ENCODE results near the gene CCDC73. TPM values are rescaled to one million over a fixed set of nuclear protein-coding genes. Genes with fewer than 3 reads are reported as not detected.
"Not testable (repeated sequence)": the region's sequence is repeated elsewhere in the genome, so short reads cannot be mapped to it uniquely, and the experiment has no call there.

Gene CCDC73
- total RNA-seq, 1 donor from 2014 or later = 0.14 TPM

GRCh38 chr11:32602657-32603415, 191.6 kb downstream of the CCDC73 start:
- no peak overlapping the region for H3K4me3 Mint-ChIP-seq (ENCODE audit: low read depth)
- H3K27ac Mint-ChIP-seq = no peak overlapping the region
- peaks cover 57% of the 10 kb centered on the region for H3K36me3 Mint-ChIP-seq (ENCODE audit: low read depth)
- DNase-seq (ENCODE audit: low spot score) = no peak
- peaks cover 7% of the 10 kb centered on the region for H3K4me1 Mint-ChIP-seq (ENCODE audit: low read depth)
- intact Hi-C loops (cut with micrococcal nuclease) = no loop called here
- peaks cover 6% of the 10 kb centered on the region for H3K9me3 Mint-ChIP-seq
- no peaks in the 10 kb centered on the region for H3K27me3 Mint-ChIP-seq (ENCODE audit: low read depth)

- intact Hi-C loops (cut with micrococcal nuclease) = no loop called here
- no peaks in the 10 kb centered on the region for H3K9me3 Mint-ChIP-seq
- H3K4me1 Mint-ChIP-seq (ENCODE audit: low read depth) = peaks cover 30% of the 10 kb centered on the region
- no peak overlapping the region for H3K27ac Mint-ChIP-seq
- peaks cover 72% of the 10 kb centered on the region for H3K36me3 Mint-ChIP-seq (ENCODE audit: low read depth)
- H3K27me3 Mint-ChIP-seq (ENCODE audit: low read depth) = no peaks in the 10 kb centered on the region
- DNase-seq (ENCODE audit: low spot score) = no peak
- H3K4me3 Mint-ChIP-seq (ENCODE audit: low read depth) = no peak overlapping the region
These were observed 196.5 kb downstream of the CCDC73 start for GRCh38 chr11:32597921-32598320.

- intact Hi-C loops (cut with micrococcal nuclease); H3K27me3 Mint-ChIP-seq (ENCODE audit: low read depth); H3K9me3 Mint-ChIP-seq; H3K4me3 Mint-ChIP-seq (ENCODE audit: low read depth); DNase-seq (ENCODE audit: low spot score): not testable (repeated sequence)
- peak overlapping the region; percentile 71 for H3K27ac Mint-ChIP-seq
- H3K4me1 Mint-ChIP-seq (ENCODE audit: low read depth) = peaks cover 30% of the 10 kb centered on the region
- peaks cover 76% of the 10 kb centered on the region for H3K36me3 Mint-ChIP-seq (ENCODE audit: low read depth)
These were observed 198.3 kb downstream of the CCDC73 start for GRCh38 chr11:32596114-32596513.

GRCh38 chr11:32594272-32594671, 200.2 kb downstream of the CCDC73 start:
- H3K27ac Mint-ChIP-seq = no peak overlapping the region
- H3K4me3 Mint-ChIP-seq (ENCODE audit: low read depth) = no peak overlapping the region
- intact Hi-C loops (cut with micrococcal nuclease) = no loop called here
- H3K9me3 Mint-ChIP-seq = no peaks in the 10 kb centered on the region
- H3K4me1 Mint-ChIP-seq (ENCODE audit: low read depth) = peaks cover 33% of the 10 kb centered on the region
- no peaks in the 10 kb centered on the region for H3K27me3 Mint-ChIP-seq (ENCODE audit: low read depth)
- H3K36me3 Mint-ChIP-seq (ENCODE audit: low read depth) = peaks cover 86% of the 10 kb centered on the region
- DNase-seq (ENCODE audit: low spot score) = no peak

- H3K27ac Mint-ChIP-seq = no peak overlapping the region
- DNase-seq (ENCODE audit: low spot score) = no peak
These were observed 207.8 kb downstream of the CCDC73 start for GRCh38 chr11:32586576-32587190.

GRCh38 chr11:32584921-32585320, 209.5 kb downstream of the CCDC73 start:
- Mint-ChIP-seq H3K36me3 (ENCODE audit: low read depth) (peaks cover 41% of the 10 kb centered on the region), H3K4me3 (ENCODE audit: low read depth) (peak overlapping the region; percentile 92), H3K4me1 (ENCODE audit: low read depth) (peaks cover 33% of the 10 kb centered on the region), H3K27me3 (ENCODE audit: low read depth) (no peaks in the 10 kb centered on the region), H3K9me3 (no peaks in the 10 kb centered on the region), H3K27ac (peak overlapping the region; percentile 96)
- intact Hi-C loops (cut with micrococcal nuclease) = loop anchor here (2.0 to 10.0 kb wide), 6 partner anchors 16 to 1080 kb away; partner anchors contain the start of genes ELP4, IMMP1L and QSER1
- no peak for DNase-seq (ENCODE audit: low spot score)

More at GRCh38 chr11:32586576-32587190, 207.8 kb downstream of the CCDC73 start:
- H3K36me3 Mint-ChIP-seq (ENCODE audit: low read depth) = peaks cover 57% of the 10 kb centered on the region
- H3K4me3 Mint-ChIP-seq (ENCODE audit: low read depth) = peak overlapping the region; percentile 20
- no peaks in the 10 kb centered on the region for H3K27me3 Mint-ChIP-seq (ENCODE audit: low read depth)
- peaks cover 37% of the 10 kb centered on the region for H3K4me1 Mint-ChIP-seq (ENCODE audit: low read depth)
- H3K9me3 Mint-ChIP-seq = no peaks in the 10 kb centered on the region
- intact Hi-C loops (cut with micrococcal nuclease) = loop anchor here (5.0 to 10.0 kb wide), 4 partner anchors 164 to 1082 kb away; partner anchors contain the start of genes ELP4 and IMMP1L

- Mint-ChIP-seq H3K4me1 (ENCODE audit: low read depth) (peaks cover 31% of the 10 kb centered on the region), H3K27me3 (ENCODE audit: low read depth) (no peaks in the 10 kb centered on the region), H3K36me3 (ENCODE audit: low read depth) (peaks cover 32% of the 10 kb centered on the region), H3K4me3 (ENCODE audit: low read depth) (peak within 1 kb of the TSS; percentile 92), H3K27ac (peak within 1 kb of the TSS; percentile 96), H3K9me3 (no peaks in the 10 kb centered on the region)
- DNase-seq (ENCODE audit: low spot score) = peak; percentile 95
- intact Hi-C loops (cut with micrococcal nuclease) = loop anchor here (2.0 to 10.0 kb wide), 5 partner anchors 17 to 1079 kb away; partner anchors contain the start of genes ELP4, IMMP1L and QSER1
These were observed 210.8 kb downstream of the CCDC73 start, which contains the start of gene EIF3M for GRCh38 chr11:32583459-32584271. Gene EIF3M, plus strand, starts transcription at chr11:32583831. Its CDS starts 57 bp downstream, at chr11:32583888.

- DNase-seq (ENCODE audit: low spot score) = no peak
- H3K4me1 Mint-ChIP-seq (ENCODE audit: low read depth) = peaks cover 19% of the 10 kb centered on the region
- H3K27me3 Mint-ChIP-seq (ENCODE audit: low read depth) = no peaks in the 10 kb centered on the region
- intact Hi-C loops (cut with micrococcal nuclease) = loop anchor here (5.0 to 10.0 kb wide), 4 partner anchors 257 to 1077 kb away; partner anchors contain the start of genes ELP4, IMMP1L and QSER1
- H3K36me3 Mint-ChIP-seq (ENCODE audit: low read depth) = peaks cover 25% of the 10 kb centered on the region
- no peak overlapping the region for H3K4me3 Mint-ChIP-seq (ENCODE audit: low read depth)
- no peaks in the 10 kb centered on the region for H3K9me3 Mint-ChIP-seq
- H3K27ac Mint-ChIP-seq = no peak overlapping the region
These were observed 212.9 kb downstream of the CCDC73 start for GRCh38 chr11:32581556-32581955.

- Mint-ChIP-seq H3K4me1 (ENCODE audit: low read depth) (peaks cover 18% of the 10 kb centered on the region), H3K27me3 (ENCODE audit: low read depth) (no peaks in the 10 kb centered on the region)
These were observed 213.5 kb downstream of the CCDC73 start for GRCh38 chr11:32580967-32581366.

GRCh38 chr11:32576456-32576855, 218.0 kb downstream of the CCDC73 start:
- Mint-ChIP-seq H3K27ac (no peak overlapping the region), H3K9me3 (no peaks in the 10 kb centered on the region), H3K36me3 (ENCODE audit: low read depth) (no peaks in the 10 kb centered on the region), H3K4me1 (ENCODE audit: low read depth) (no peaks in the 10 kb centered on the region), H3K27me3 (ENCODE audit: low read depth) (peaks cover under 1% of the 10 kb centered on the region), H3K4me3 (ENCODE audit: low read depth) (no peak overlapping the region)
- DNase-seq (ENCODE audit: low spot score) = no peak
- intact Hi-C loops (cut with micrococcal nuclease) = no loop called here

More at GRCh38 chr11:32580967-32581366, 213.5 kb downstream of the CCDC73 start:
- H3K9me3 Mint-ChIP-seq = no peaks in the 10 kb centered on the region
- H3K4me3 Mint-ChIP-seq (ENCODE audit: low read depth) = no peak overlapping the region
- intact Hi-C loops (cut with micrococcal nuclease) = loop anchor here (5.0 to 10.0 kb wide), 4 partner anchors 256 to 1076 kb away; partner anchors contain the start of genes ELP4, IMMP1L and QSER1
- H3K27ac Mint-ChIP-seq = no peak overlapping the region
- no peak for DNase-seq (ENCODE audit: low spot score)
- H3K36me3 Mint-ChIP-seq (ENCODE audit: low read depth) = peaks cover 21% of the 10 kb centered on the region

- Mint-ChIP-seq H3K4me1 (ENCODE audit: low read depth) (no peaks in the 10 kb centered on the region), H3K36me3 (ENCODE audit: low read depth) (no peaks in the 10 kb centered on the region), H3K27me3 (ENCODE audit: low read depth) (peaks cover 7% of the 10 kb centered on the region), H3K27ac (no peak overlapping the region), H3K4me3 (ENCODE audit: low read depth) (no peak overlapping the region), H3K9me3 (no peaks in the 10 kb centered on the region)
- DNase-seq (ENCODE audit: low spot score) = no peak
- intact Hi-C loops (cut with micrococcal nuclease) = no loop called here
These were observed 219.4 kb downstream of the CCDC73 start for GRCh38 chr11:32575070-32575469.

GRCh38 chr11:32574421-32574820, 220.0 kb downstream of the CCDC73 start:
- Mint-ChIP-seq H3K27me3 (ENCODE audit: low read depth) (peaks cover 7% of the 10 kb centered on the region), H3K9me3 (no peaks in the 10 kb centered on the region), H3K4me3 (ENCODE audit: low read depth) (no peak overlapping the region), H3K4me1 (ENCODE audit: low read depth) (no peaks in the 10 kb centered on the region), H3K36me3 (ENCODE audit: low read depth) (no peaks in the 10 kb centered on the region), H3K27ac (no peak overlapping the region)
- intact Hi-C loops (cut with micrococcal nuclease) = no loop called here
- no peak for DNase-seq (ENCODE audit: low spot score)
